Lower leg skin (tissue), 4 donors: ENCODE results near the gene TREH. TPM values are rescaled to one million over a fixed set of nuclear protein-coding genes. Genes with fewer than 3 reads are reported as not detected.
"Not testable (repeated sequence)": the region's sequence is repeated elsewhere in the genome, so short reads cannot be mapped to it uniquely, and the experiment has no call there.

Experiments used
- DNase-seq, 2 donors: peaks; one replicate each; pipeline ENCODE4 v3.0.0-alpha.2; 2019; ENCODE audit warnings: low spot score in 2 of 2
- H3K4me3 ChIP-seq: fragments of 200-600 bp; sonication (generic); 2 replicates; pipeline ENCODE4 v1.5.1; 2017; ENCODE audit warnings: mild to moderate bottlenecking, low read depth; ENCODE audit not compliant: poor library complexity, severe bottlenecking
- CTCF ChIP-seq, 3 donors: fragments of 450-650 bp; IDR thresholded peaks; one replicate each; pipeline ENCODE4 v1.5.1; 2016; ENCODE audit warnings: antibody characterized with exemption in 3 of 3, mild to moderate bottlenecking in 3 of 3, moderate library complexity in 2 of 3
- POLR2A ChIP-seq, 2 donors: fragments of 450-650 bp; IDR thresholded peaks; one replicate each; pipeline ENCODE4 v1.6.1; 2016 to 2017; ENCODE audit warnings: antibody characterized with exemption in 2 of 2, mild to moderate bottlenecking in 1 of 2, moderate library complexity in 1 of 2
- WGBS, 2 donors: methylation state at CpG; one replicate each; pipeline ENCODE4 v1.1.5; 2018; 5-methylcytosine and 5-hydroxymethylcytosine counted together
- intact Hi-C: fragments of 100-400 bp; cut with DNase I; formaldehyde crosslinking; loops from one replicate; pipeline ENCODE4 v1.15.0; 2023; ENCODE audit warnings: low total_unique reads
- total RNA-seq, 4 donors: library from RNA; depleted of rRNA; stranded (reverse); fragments of >200 nt; gene quantifications; one replicate each; pipeline ENCODE4 v1.1.0, GENCODE V29; 2016

Gene TREH
- total RNA-seq, 4 donors from 2014 or later: not detected

GRCh38 chr11:118612378-118612777 lies 67.1 kb downstream of the TREH start:
- intact Hi-C loops: no loop called here
- peak in 1 of 2 donors; percentile 84 for DNase-seq
- no peak overlapping the region for H3K4me3 ChIP-seq
- no peak for TF ChIP-seq CTCF (IDR thresholded peaks at IDR 0.05)
- no peak for TF ChIP-seq POLR2A (IDR thresholded peaks at IDR 0.05)
- WGBS, 2 donors: 31 to 42% methylated on average over 7 of the region's 7 CpGs

- H3K4me3 ChIP-seq, intact Hi-C loops: not testable (repeated sequence)
- DNase-seq: peak in 1 of 2 donors; percentile 42
Observed at GRCh38 chr11:118611433-118611795, 68.0 kb downstream of the TREH start.

GRCh38 chr11:118610773-118611432 lies 68.5 kb downstream of the TREH start:
- intact Hi-C loops: no loop called here
- WGBS, 2 donors: 15% methylated on average over 23 to 32 of the region's 54 CpGs
- peak overlapping the region; percentile 11 for H3K4me3 ChIP-seq
- TF ChIP-seq CTCF (IDR thresholded peaks at IDR 0.05): peak in 1 of 3 donors; percentile 47
- no peak for TF ChIP-seq POLR2A (IDR thresholded peaks at IDR 0.05)
- peak in 1 of 2 donors; percentile 96 for DNase-seq

More at GRCh38 chr11:118611433-118611795, 68.0 kb downstream of the TREH start:
- WGBS, 2 donors: 75 to 78% methylated on average over 19 of the region's 19 CpGs

- peak in 1 of 2 donors; percentile 86 for DNase-seq
- intact Hi-C loops: no loop called here
- no peak for TF ChIP-seq CTCF (IDR thresholded peaks at IDR 0.05)
- TF ChIP-seq POLR2A (IDR thresholded peaks at IDR 0.05): no peak
- peak overlapping the region; percentile 11 for H3K4me3 ChIP-seq
- WGBS, 2 donors: 48 to 50% methylated on average over 21 to 35 of the region's 42 CpGs
Observed at GRCh38 chr11:118610225-118610772, 69.2 kb downstream of the TREH start.

- DNase-seq: peak in 1 of 2 donors; percentile 88
- 37 to 44% methylated on average over 56 to 57 of the region's 57 CpGs for WGBS, 2 donors
- intact Hi-C loops: no loop called here
- no peak overlapping the region for H3K4me3 ChIP-seq
- TF ChIP-seq POLR2A (IDR thresholded peaks at IDR 0.05) (no peak), CTCF (IDR thresholded peaks at IDR 0.05) (no peak)
Observed at GRCh38 chr11:118609380-118610224, 69.8 kb downstream of the TREH start.
